ENCODE measurements around the gene NFIC. TPM values are rescaled to one million over a fixed set of nuclear protein-coding genes. Genes with fewer than 3 reads are reported as not detected.

Gene NFIC
- total and polyA plus RNA-seq, 2 of the 4 experiments (the other 2 are of a cell fraction) = 21.9 to 32.1 TPM

- Histone ChIP-seq H2BK15ac (ENCODE audit: low read depth, low read length) (peak overlapping the region; percentile 47; the same call in 1 of the 3 replicates), H3K9me3 (ENCODE audit: control insufficient read depth, insufficient read depth, low read length) (no peaks in the 10 kb centered on the region), H2BK20ac (ENCODE audit: low read depth, low read length) (peak overlapping the region; percentile 87), H3K36me3 (ENCODE audit: control insufficient read depth, insufficient read depth, low read length) (no peaks in the 10 kb centered on the region), H3K18ac (ENCODE audit: low read depth, low read length) (no peak overlapping the region; the same call in 1 of the 2 replicates), H3K4me3 (ENCODE audit: insufficient read depth, low read depth, low read length) (no peak overlapping the region), H4K8ac (ENCODE audit: low read depth in 2 of 2, low read length in 2 of 2) (peak overlapping the region; percentile 24 to 94; a peak in 2 of 4 replicates), H3K79me1 (ENCODE audit: low read depth in 1 of 2, low read length in 2 of 2) (no peaks in the 10 kb centered on the region), H4K5ac (ENCODE audit: low read depth, low read length) (peak overlapping the region; percentile 33; the same call in 1 of the 2 replicates), H2AFZ (replicated peaks; ENCODE audit: low read length, poor library complexity) (peak overlapping the region; percentile 95), H3K27me3 (ENCODE audit: control insufficient read depth, insufficient read depth, low read length) (no peaks in the 10 kb centered on the region), H2AK9ac (replicated peaks; ENCODE audit: low read depth, low read length, poor library complexity) (peak overlapping the region; percentile 86), H4K20me1 (ENCODE audit: insufficient read depth, low read length) (no peaks in the 10 kb centered on the region), H3K14ac (replicated peaks; ENCODE audit: low read depth, low read length) (peak overlapping the region; percentile 48; the same call in 1 of the 2 replicates), H3K4me2 (ENCODE audit: low read depth, low read length) (no peak overlapping the region), H3K9me1 (ENCODE audit: insufficient read depth, low read length) (0 out of 2 replicates have a peak, but pooled peaks cover 3% of the 10 kb centered on the region), H2BK5ac (ENCODE audit: low read depth, low read length, poor library complexity, severe bottlenecking) (no peak overlapping the region), H3K4me1 (ENCODE audit: control insufficient read depth, insufficient read depth, low read length) (peaks cover 15% of the 10 kb centered on the region), H3K27ac (ENCODE audit: insufficient read depth, low read length) (no peak overlapping the region), H3K56ac (ENCODE audit: extremely low read depth, insufficient read depth, low read length) (no peak overlapping the region), H2AK5ac (ENCODE audit: low read depth, low read length) (peak overlapping the region; percentile 90; the same call in 1 of the 2 replicates), H4K91ac (ENCODE audit: insufficient read depth, low read depth, low read length) (peak overlapping the region; percentile 66; the same call in 1 of the 2 replicates), H3K9ac (ENCODE audit: low read depth, low read length) (no peak overlapping the region), H2BK120ac (ENCODE audit: low read depth, low read length) (peak overlapping the region; percentile 88), H3K23ac (ENCODE audit: low read depth, low read length) (no peak overlapping the region), H3K4ac (ENCODE audit: low read depth, low read length) (peak overlapping the region; percentile 56)
- dilution Hi-C loops (cut with HindIII; ENCODE audit: low sequenced_read_pairs, unreplicated experiment) = no loop called here
- no peak for ATAC-seq (ENCODE audit: low read depth)
- intact Hi-C loops (cut with micrococcal nuclease) = no loop called here
- 71% methylated on average over 5 of the region's 15 CpGs; no CpG with 5 or more reads in 1 of the 2 experiments for WGBS, 2 experiments (ENCODE audit: extremely low coverage in 2 of 2, insufficient read length in 1 of 2)
- no peak for TF ChIP-seq CHD1 (IDR thresholded peaks at IDR 0.05; ENCODE audit: low read depth, low read length)
- no peak for TF ChIP-seq MAZ (IDR thresholded peaks at IDR 0.05; ENCODE audit: borderline replicate concordance, low read depth, low read length)
- TF ChIP-seq CTCF (conservative IDR thresholded peaks at IDR 0.05; ENCODE audit: low read depth, low read length) = no peak
- TF ChIP-seq RAD21 (IDR thresholded peaks at IDR 0.05; ENCODE audit: low read length) = no peak
- TF ChIP-seq USF2 (IDR thresholded peaks at IDR 0.05; ENCODE audit: low read depth, low read length) = no peak
- no peak for TF ChIP-seq MAFK (IDR thresholded peaks at IDR 0.05; ENCODE audit: low read depth, low read length)
- TF ChIP-seq MXI1 (IDR thresholded peaks at IDR 0.05; ENCODE audit: borderline replicate concordance, low read depth, low read length) = no peak
- no peak for TF ChIP-seq SMC3 (IDR thresholded peaks at IDR 0.05; ENCODE audit: low read depth, low read length)
- TF ChIP-seq CEBPB (IDR thresholded peaks at IDR 0.05; ENCODE audit: low read depth, low read length) = no peak
- TF ChIP-seq, protein P1, sequence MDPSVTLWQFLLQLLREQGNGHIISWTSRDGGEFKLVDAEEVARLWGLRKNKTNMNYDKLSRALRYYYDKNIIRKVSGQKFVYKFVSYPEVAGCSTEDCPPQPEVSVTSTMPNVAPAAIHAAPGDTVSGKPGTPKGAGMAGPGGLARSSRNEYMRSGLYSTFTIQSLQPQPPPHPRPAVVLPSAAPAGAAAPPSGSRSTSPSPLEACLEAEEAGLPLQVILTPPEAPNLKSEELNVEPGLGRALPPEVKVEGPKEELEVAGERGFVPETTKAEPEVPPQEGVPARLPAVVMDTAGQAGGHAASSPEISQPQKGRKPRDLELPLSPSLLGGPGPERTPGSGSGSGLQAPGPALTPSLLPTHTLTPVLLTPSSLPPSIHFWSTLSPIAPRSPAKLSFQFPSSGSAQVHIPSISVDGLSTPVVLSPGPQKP (IDR thresholded peaks at IDR 0.05; ENCODE audit: borderline replicate concordance, low read depth, low read length) = no peak
- TF ChIP-seq RFX5 (IDR thresholded peaks at IDR 0.05; ENCODE audit: low read depth, low read length) = no peak
- DNase-seq = no peak
- BruUV-seq (replicated peaks) = no TSS peak
- ChIA-PET POLR2A (ENCODE audit: unreplicated experiment) (no interaction called here), CTCF (no interaction called here)
- in situ Hi-C loops (cut with MboI; ENCODE audit: low sequenced_read_pairs) = no loop called here
Observed at GRCh38 chr19:3345850-3346460, 20.4 kb upstream of the NFIC start.
